ENCODE data around the gene RHBDL1.

Gene RHBDL1

GRCh38 chr16:630815-631405, 44.6 kb upstream of the RHBDL1 start, which contains the start of gene WFIKKN1:
TSS of gene WFIKKN1 (plus strand) at chr16:630985. CDS start at chr16:631254, 269 bp downstream.
- H3K4me1 ChIP-seq (ENCODE audit: control insufficient read depth in 2 of 2, insufficient read depth in 2 of 2, low read length in 2 of 2): peaks cover 10 to 16% of the 10 kb centered on the region in 2 donors
- H3K27me3 ChIP-seq (ENCODE audit: control insufficient read depth in 2 of 2, insufficient read depth in 2 of 2, low read length in 2 of 2): no peaks in the 10 kb centered on the region
- no peaks in the 10 kb centered on the region for H3K9me3 ChIP-seq (ENCODE audit: control insufficient read depth in 2 of 2, low read length in 2 of 2)
- no peak within 1 kb of the TSS for H3K4me3 ChIP-seq (ENCODE audit: low read length in 2 of 2)
- H3K9ac ChIP-seq (ENCODE audit: low read depth in 1 of 2, low read length in 2 of 2): no peak within 1 kb of the TSS
- peaks cover 9 to 11% of the 10 kb centered on the region in 2 donors for H3K36me3 ChIP-seq (ENCODE audit: control insufficient read depth in 2 of 2, insufficient read depth in 2 of 2, low read length in 2 of 2)
- no peak within 1 kb of the TSS for H3K27ac ChIP-seq (ENCODE audit: low read depth in 2 of 2, low read length in 2 of 2)

- H3K36me3 ChIP-seq (ENCODE audit: control insufficient read depth in 2 of 2, insufficient read depth in 2 of 2, low read length in 2 of 2): peaks cover 5 to 8% of the 10 kb centered on the region in 2 donors
- H3K4me3 ChIP-seq (ENCODE audit: low read length in 2 of 2): no peak overlapping the region
- H3K4me1 ChIP-seq (ENCODE audit: control insufficient read depth in 2 of 2, insufficient read depth in 2 of 2, low read length in 2 of 2): peaks cover 10 to 16% of the 10 kb centered on the region in 2 donors
- H3K27me3 ChIP-seq (ENCODE audit: control insufficient read depth in 2 of 2, insufficient read depth in 2 of 2, low read length in 2 of 2): no peaks in the 10 kb centered on the region
- no peak overlapping the region for H3K9ac ChIP-seq (ENCODE audit: low read depth in 1 of 2, low read length in 2 of 2)
- H3K27ac ChIP-seq (ENCODE audit: low read depth in 2 of 2, low read length in 2 of 2): no peak overlapping the region
- no peaks in the 10 kb centered on the region for H3K9me3 ChIP-seq (ENCODE audit: control insufficient read depth in 2 of 2, low read length in 2 of 2)
These were observed 43.6 kb upstream of the RHBDL1 start for GRCh38 chr16:631808-632358.

- Histone ChIP-seq H3K27me3 (ENCODE audit: control insufficient read depth in 2 of 2, insufficient read depth in 2 of 2, low read length in 2 of 2) (no peaks in the 10 kb centered on the region), H3K36me3 (ENCODE audit: control insufficient read depth in 2 of 2, insufficient read depth in 2 of 2, low read length in 2 of 2) (peaks cover 5 to 8% of the 10 kb centered on the region in 2 donors), H3K4me3 (ENCODE audit: low read length in 2 of 2) (no peak overlapping the region), H3K27ac (ENCODE audit: low read depth in 2 of 2, low read length in 2 of 2) (no peak overlapping the region), H3K9me3 (ENCODE audit: control insufficient read depth in 2 of 2, low read length in 2 of 2) (no peaks in the 10 kb centered on the region), H3K4me1 (ENCODE audit: control insufficient read depth in 2 of 2, insufficient read depth in 2 of 2, low read length in 2 of 2) (peaks cover 14 to 21% of the 10 kb centered on the region in 2 donors), H3K9ac (ENCODE audit: low read depth in 1 of 2, low read length in 2 of 2) (no peak overlapping the region)
These were observed 42.8 kb upstream of the RHBDL1 start for GRCh38 chr16:632486-633335.

GRCh38 chr16:633336-634050, 42.0 kb upstream of the RHBDL1 start:
- peaks cover 14 to 23% of the 10 kb centered on the region in 2 donors for H3K4me1 ChIP-seq (ENCODE audit: control insufficient read depth in 2 of 2, insufficient read depth in 2 of 2, low read length in 2 of 2)
- H3K4me3 ChIP-seq (ENCODE audit: low read length in 2 of 2): no peak overlapping the region
- H3K9ac ChIP-seq (ENCODE audit: low read depth in 1 of 2, low read length in 2 of 2): no peak overlapping the region
- peaks cover 4 to 5% of the 10 kb centered on the region in 2 donors for H3K36me3 ChIP-seq (ENCODE audit: control insufficient read depth in 2 of 2, insufficient read depth in 2 of 2, low read length in 2 of 2)
- H3K27ac ChIP-seq (ENCODE audit: low read depth in 2 of 2, low read length in 2 of 2): no peak overlapping the region
- H3K9me3 ChIP-seq (ENCODE audit: control insufficient read depth in 2 of 2, low read length in 2 of 2): no peaks in the 10 kb centered on the region
- H3K27me3 ChIP-seq (ENCODE audit: control insufficient read depth in 2 of 2, insufficient read depth in 2 of 2, low read length in 2 of 2): no peaks in the 10 kb centered on the region

- Histone ChIP-seq H3K27me3 (ENCODE audit: control insufficient read depth in 2 of 2, insufficient read depth in 2 of 2, low read length in 2 of 2) (no peaks in the 10 kb centered on the region), H3K4me3 (ENCODE audit: low read length in 2 of 2) (no peak overlapping the region), H3K27ac (ENCODE audit: low read depth in 2 of 2, low read length in 2 of 2) (no peak overlapping the region), H3K4me1 (ENCODE audit: control insufficient read depth in 2 of 2, insufficient read depth in 2 of 2, low read length in 2 of 2) (peaks cover 14 to 23% of the 10 kb centered on the region in 2 donors), H3K9ac (ENCODE audit: low read depth in 1 of 2, low read length in 2 of 2) (no peak overlapping the region), H3K9me3 (ENCODE audit: control insufficient read depth in 2 of 2, low read length in 2 of 2) (no peaks in the 10 kb centered on the region), H3K36me3 (ENCODE audit: control insufficient read depth in 2 of 2, insufficient read depth in 2 of 2, low read length in 2 of 2) (peaks cover 0 to 5% of the 10 kb centered on the region in 2 donors)
These were observed 41.3 kb upstream of the RHBDL1 start for GRCh38 chr16:634051-634670.

GRCh38 chr16:634996-635395, 40.5 kb upstream of the RHBDL1 start:
- Histone ChIP-seq H3K4me1 (ENCODE audit: control insufficient read depth in 2 of 2, insufficient read depth in 2 of 2, low read length in 2 of 2) (peaks cover 14 to 21% of the 10 kb centered on the region in 2 donors), H3K36me3 (ENCODE audit: control insufficient read depth in 2 of 2, insufficient read depth in 2 of 2, low read length in 2 of 2) (peaks cover 0 to 5% of the 10 kb centered on the region in 2 donors), H3K4me3 (ENCODE audit: low read length in 2 of 2) (peak overlapping the region; percentile 79 to 84), H3K9me3 (ENCODE audit: control insufficient read depth in 2 of 2, low read length in 2 of 2) (no peaks in the 10 kb centered on the region), H3K9ac (ENCODE audit: low read depth in 1 of 2, low read length in 2 of 2) (no peak overlapping the region), H3K27ac (ENCODE audit: low read depth in 2 of 2, low read length in 2 of 2) (no peak overlapping the region), H3K27me3 (ENCODE audit: control insufficient read depth in 2 of 2, insufficient read depth in 2 of 2, low read length in 2 of 2) (no peaks in the 10 kb centered on the region)

- Histone ChIP-seq H3K4me3 (ENCODE audit: low read length in 2 of 2) (peak overlapping the region; percentile 79 to 84), H3K27me3 (ENCODE audit: control insufficient read depth in 2 of 2, insufficient read depth in 2 of 2, low read length in 2 of 2) (no peaks in the 10 kb centered on the region), H3K36me3 (ENCODE audit: control insufficient read depth in 2 of 2, insufficient read depth in 2 of 2, low read length in 2 of 2) (peaks cover 0 to 5% of the 10 kb centered on the region in 2 donors), H3K27ac (ENCODE audit: low read depth in 2 of 2, low read length in 2 of 2) (peak overlapping the region; percentile 91 to 98), H3K9ac (ENCODE audit: low read depth in 1 of 2, low read length in 2 of 2) (peak overlapping the region; percentile 52 to 81), H3K4me1 (ENCODE audit: control insufficient read depth in 2 of 2, insufficient read depth in 2 of 2, low read length in 2 of 2) (peaks cover 14 to 21% of the 10 kb centered on the region in 2 donors), H3K9me3 (ENCODE audit: control insufficient read depth in 2 of 2, low read length in 2 of 2) (no peaks in the 10 kb centered on the region)
These were observed 39.8 kb upstream of the RHBDL1 start for GRCh38 chr16:635573-636205.

- Histone ChIP-seq H3K4me1 (ENCODE audit: control insufficient read depth in 2 of 2, insufficient read depth in 2 of 2, low read length in 2 of 2) (peaks cover 13 to 14% of the 10 kb centered on the region in 2 donors), H3K9ac (ENCODE audit: low read depth in 1 of 2, low read length in 2 of 2) (peak within 1 kb of the TSS; percentile 81 to 84), H3K27me3 (ENCODE audit: control insufficient read depth in 2 of 2, insufficient read depth in 2 of 2, low read length in 2 of 2) (no peaks in the 10 kb centered on the region), H3K36me3 (ENCODE audit: control insufficient read depth in 2 of 2, insufficient read depth in 2 of 2, low read length in 2 of 2) (peaks cover 0 to 5% of the 10 kb centered on the region in 2 donors), H3K4me3 (ENCODE audit: low read length in 2 of 2) (peak within 1 kb of the TSS; percentile 79 to 84), H3K9me3 (ENCODE audit: control insufficient read depth in 2 of 2, low read length in 2 of 2) (no peaks in the 10 kb centered on the region), H3K27ac (ENCODE audit: low read depth in 2 of 2, low read length in 2 of 2) (peak within 1 kb of the TSS; percentile 91 to 98)
These were observed 39.0 kb upstream of the RHBDL1 start, which contains the start of gene METTL26 for GRCh38 chr16:636206-637080. TSS of gene METTL26 (minus strand) at chr16:636305. CDS start at chr16:636290, 15 bp downstream.

Data from mucosa of rectum (tissue), 2 donors.